A549 (cell line): ENCODE data around the gene TCOF1.

Experiments
- EP300 ChIP-seq, 2 experiments: fragments of >200 bp; sonication (Bioruptor Twin); formaldehyde crosslinking; IDR thresholded peaks; 2 replicates in 1 of 2; 3 replicates in 1 of 2; pipeline ENCODE4 v1.6.1; 2016 to 2017
- TF ChIP-seq, protein P1 (sequence below): fragments of >200 bp; sonication (Bioruptor Twin); formaldehyde crosslinking; IDR thresholded peaks from 3 replicates; pipeline ENCODE4 v1.5.1; 2016

DNA sequence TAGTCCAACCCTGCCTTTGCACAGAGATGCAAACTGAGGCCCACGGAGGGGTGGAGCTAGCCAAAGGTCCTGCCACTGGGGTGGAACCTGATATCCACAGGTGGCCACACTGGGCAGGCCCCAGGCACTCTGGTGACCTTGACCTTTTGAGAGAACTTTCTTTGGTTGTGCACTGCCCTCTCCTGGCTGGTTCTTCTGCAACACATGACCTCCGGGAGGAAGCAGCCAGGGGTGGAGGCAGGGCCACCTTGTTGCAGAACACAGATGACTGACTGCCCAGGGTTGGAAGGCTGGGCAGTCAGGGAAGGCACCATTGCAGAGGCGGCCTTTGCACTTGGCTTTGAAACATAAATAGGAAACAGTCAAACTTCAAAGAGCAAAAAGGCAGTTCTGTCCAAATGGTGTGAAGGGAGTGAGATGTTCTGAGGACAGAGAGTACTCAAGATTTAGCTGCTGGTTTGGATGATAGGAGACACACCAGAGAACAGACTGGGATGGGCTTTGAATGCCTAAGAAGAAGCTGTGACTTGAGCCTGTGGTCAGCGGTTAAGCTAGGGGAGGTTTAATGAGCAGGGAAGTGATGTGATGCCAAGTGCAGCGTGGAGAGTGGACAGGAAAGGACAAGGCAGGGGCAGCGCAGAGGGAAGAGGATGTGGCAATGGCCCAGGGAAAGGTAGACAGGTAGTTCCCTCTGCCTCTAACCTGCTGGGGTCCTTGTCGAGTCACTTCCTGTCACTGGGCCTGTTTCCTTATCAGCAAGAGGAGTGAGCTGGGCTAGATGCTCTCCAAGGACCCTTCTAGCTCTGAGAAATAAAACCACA is 6.8 kb upstream of the TCOF1 start:
- TF ChIP-seq, protein P1, sequence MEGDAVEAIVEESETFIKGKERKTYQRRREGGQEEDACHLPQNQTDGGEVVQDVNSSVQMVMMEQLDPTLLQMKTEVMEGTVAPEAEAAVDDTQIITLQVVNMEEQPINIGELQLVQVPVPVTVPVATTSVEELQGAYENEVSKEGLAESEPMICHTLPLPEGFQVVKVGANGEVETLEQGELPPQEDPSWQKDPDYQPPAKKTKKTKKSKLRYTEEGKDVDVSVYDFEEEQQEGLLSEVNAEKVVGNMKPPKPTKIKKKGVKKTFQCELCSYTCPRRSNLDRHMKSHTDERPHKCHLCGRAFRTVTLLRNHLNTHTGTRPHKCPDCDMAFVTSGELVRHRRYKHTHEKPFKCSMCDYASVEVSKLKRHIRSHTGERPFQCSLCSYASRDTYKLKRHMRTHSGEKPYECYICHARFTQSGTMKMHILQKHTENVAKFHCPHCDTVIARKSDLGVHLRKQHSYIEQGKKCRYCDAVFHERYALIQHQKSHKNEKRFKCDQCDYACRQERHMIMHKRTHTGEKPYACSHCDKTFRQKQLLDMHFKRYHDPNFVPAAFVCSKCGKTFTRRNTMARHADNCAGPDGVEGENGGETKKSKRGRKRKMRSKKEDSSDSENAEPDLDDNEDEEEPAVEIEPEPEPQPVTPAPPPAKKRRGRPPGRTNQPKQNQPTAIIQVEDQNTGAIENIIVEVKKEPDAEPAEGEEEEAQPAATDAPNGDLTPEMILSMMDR: peak; percentile 93
- TF ChIP-seq EP300 (IDR thresholded peaks at IDR 0.05): no peak
